Measurements from ENCODE around the gene MANSC4. TPM values are rescaled to one million over a fixed set of nuclear protein-coding genes. Genes with fewer than 3 reads are reported as not detected.

MANSC4 gene
- total RNA-seq, 1 experiment from 2014 or later, result not detected

DNA sequence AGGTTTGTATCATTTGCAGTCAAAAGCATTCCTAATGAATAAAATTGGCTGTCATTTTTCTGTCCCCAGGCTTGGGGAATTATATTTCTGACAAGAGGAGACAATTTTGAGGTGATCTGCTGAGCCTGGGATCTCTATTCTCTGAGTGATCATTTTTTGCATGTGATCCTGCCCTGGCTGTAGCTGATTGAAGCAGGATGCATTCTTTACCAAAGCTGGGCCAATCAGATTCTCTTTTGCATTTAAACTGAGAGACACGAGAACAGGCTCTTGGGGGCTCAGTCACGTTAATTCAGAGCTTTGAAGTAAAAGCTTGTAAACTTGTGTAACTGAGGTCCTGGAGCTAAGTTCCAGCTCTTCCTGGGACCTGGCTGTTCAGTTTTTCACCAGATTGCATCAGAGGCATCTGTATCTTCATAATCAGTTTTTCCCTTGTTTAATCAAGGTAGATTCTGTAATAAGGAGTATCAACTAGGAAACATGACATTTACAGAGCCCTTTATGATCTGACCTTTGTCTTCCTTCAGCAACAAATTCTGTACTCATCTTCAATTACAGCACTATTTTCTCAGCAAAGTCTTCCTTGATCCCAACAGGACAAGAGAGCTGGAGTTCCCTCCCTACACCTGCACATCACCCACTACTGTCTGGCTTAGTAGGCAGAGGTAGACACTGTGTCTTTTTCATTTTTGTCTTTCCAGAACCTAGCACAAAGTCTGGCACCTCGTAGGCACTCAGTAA is 35.0 kb upstream of the MANSC4 start:
- no TSS peak for BruUV-seq (replicated peaks)
- intact Hi-C loops (cut with micrococcal nuclease), result no loop called here
- no peak overlapping the region for H3K27ac Mint-ChIP-seq (ENCODE audit: low read depth, unreplicated experiment)
- ChIA-PET POLR2A (interaction anchor here (1.0 to 1.1 kb wide), 2 partner anchors 15 to 55 kb away, joined by 3 read pairs; no protein-coding TSS in a partner anchor), CTCF (interaction anchor here (0.7 kb wide), 1 partner anchor 114 kb away, joined by 3 read pairs; no protein-coding TSS in a partner anchor)
- no peak overlapping the region for H3K4me3 Mint-ChIP-seq (ENCODE audit: unreplicated experiment)
- H3K27me3 Mint-ChIP-seq (ENCODE audit: insufficient read depth, unreplicated experiment), result no peaks in the 10 kb centered on the region
- peaks cover 12% of the 10 kb centered on the region for H3K4me1 Mint-ChIP-seq (ENCODE audit: insufficient read depth, unreplicated experiment)
- H3K36me3 Mint-ChIP-seq (ENCODE audit: insufficient read depth, unreplicated experiment), result no peaks in the 10 kb centered on the region
- no peak for DNase-seq (ENCODE audit: unreplicated experiment)
- peaks cover 8% of the 10 kb centered on the region for H3K9me3 Mint-ChIP-seq (ENCODE audit: unreplicated experiment)
- TF ChIP-seq CTCF (IDR thresholded peaks at IDR 0.05; ENCODE audit: unreplicated experiment), result no peak

- Mint-ChIP-seq H3K4me3 (ENCODE audit: unreplicated experiment) (no peak overlapping the region), H3K27ac (ENCODE audit: low read depth, unreplicated experiment) (no peak overlapping the region), H3K9me3 (ENCODE audit: unreplicated experiment) (peaks cover 8% of the 10 kb centered on the region), H3K36me3 (ENCODE audit: insufficient read depth, unreplicated experiment) (no peaks in the 10 kb centered on the region), H3K27me3 (ENCODE audit: insufficient read depth, unreplicated experiment) (no peaks in the 10 kb centered on the region), H3K4me1 (ENCODE audit: insufficient read depth, unreplicated experiment) (peaks cover 12% of the 10 kb centered on the region)
- ChIA-PET POLR2A (interaction anchor here (1.0 kb wide), 1 partner anchor 14 kb away, joined by 3 read pairs; no protein-coding TSS in a partner anchor), CTCF (interaction anchor here (0.7 kb wide), 1 partner anchor 114 kb away, joined by 3 read pairs; no protein-coding TSS in a partner anchor)
- intact Hi-C loops (cut with micrococcal nuclease), result no loop called here
- no peak for TF ChIP-seq CTCF (IDR thresholded peaks at IDR 0.05; ENCODE audit: unreplicated experiment)
- DNase-seq (ENCODE audit: unreplicated experiment), result no peak
- no TSS peak for BruUV-seq (replicated peaks)
Measured at GRCh38 chr12:27814411-27814810, 34.4 kb upstream of the MANSC4 start.

DNA sequence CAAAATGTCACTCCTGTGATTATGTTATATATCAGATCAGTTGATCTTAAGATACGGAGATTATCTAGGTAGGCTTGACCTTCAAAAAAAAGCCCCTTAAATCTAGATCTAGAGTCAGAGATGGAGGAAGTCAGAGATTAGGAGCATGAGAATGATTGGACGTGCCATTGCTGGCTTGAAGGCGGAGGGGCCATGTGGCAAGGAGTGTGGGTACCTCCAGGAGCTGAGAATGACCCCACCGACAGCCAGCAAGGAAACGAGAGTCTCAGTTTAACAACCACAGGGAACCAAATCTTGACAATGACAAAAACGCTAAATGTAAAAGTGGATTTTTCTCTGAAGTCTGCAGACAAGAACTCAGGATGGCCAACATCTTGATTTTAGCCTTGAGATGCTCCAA is 32.5 kb upstream of the MANSC4 start:
- BruUV-seq (replicated peaks), result no TSS peak
- Mint-ChIP-seq H3K9me3 (ENCODE audit: unreplicated experiment) (peaks cover 8% of the 10 kb centered on the region), H3K36me3 (ENCODE audit: insufficient read depth, unreplicated experiment) (no peaks in the 10 kb centered on the region), H3K27me3 (ENCODE audit: insufficient read depth, unreplicated experiment) (no peaks in the 10 kb centered on the region), H3K27ac (ENCODE audit: low read depth, unreplicated experiment) (no peak overlapping the region), H3K4me1 (ENCODE audit: insufficient read depth, unreplicated experiment) (peaks cover 12% of the 10 kb centered on the region), H3K4me3 (ENCODE audit: unreplicated experiment) (no peak overlapping the region)
- CTCF ChIA-PET, result interaction anchor here (0.7 to 3.2 kb wide), 5 partner anchors 8 to 1062 kb away, joined by 3 to 13 read pairs (median 4); no protein-coding TSS in a partner anchor
- POLR2A ChIA-PET, result interaction anchor here (1.2 to 2.0 kb wide), 2 partner anchors 9 to 11 kb away, joined by 3 to 4 read pairs; no protein-coding TSS in a partner anchor
- DNase-seq (ENCODE audit: unreplicated experiment), result no peak
- intact Hi-C loops (cut with micrococcal nuclease), result no loop called here
- TF ChIP-seq CTCF (IDR thresholded peaks at IDR 0.05; ENCODE audit: unreplicated experiment), result no peak

DNA sequence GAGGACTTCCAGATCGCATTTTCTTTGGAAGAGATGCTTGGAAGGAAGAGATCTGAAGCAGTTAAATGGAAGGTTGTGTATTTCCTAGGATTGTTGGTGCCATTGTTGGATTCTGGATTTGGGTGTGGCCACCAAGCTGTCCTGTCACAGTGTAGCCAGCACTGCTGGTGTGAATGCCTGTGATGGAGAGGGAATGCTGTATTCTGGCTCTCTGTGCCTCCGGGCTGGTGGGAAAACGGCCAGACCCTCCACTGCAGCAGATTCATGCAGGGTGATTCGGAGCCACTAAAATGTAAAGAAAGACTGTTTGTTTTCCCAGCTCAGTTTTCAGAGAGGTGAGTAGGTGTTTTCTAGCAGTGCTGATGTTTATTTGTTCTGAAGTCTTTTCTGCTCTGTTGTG is 30.7 kb upstream of the MANSC4 start:
- no peak for DNase-seq (ENCODE audit: unreplicated experiment)
- no TSS peak for BruUV-seq (replicated peaks)
- no peaks in the 10 kb centered on the region for H3K27me3 Mint-ChIP-seq (ENCODE audit: insufficient read depth, unreplicated experiment)
- H3K4me3 Mint-ChIP-seq (ENCODE audit: unreplicated experiment), result no peak overlapping the region
- no peaks in the 10 kb centered on the region for H3K9me3 Mint-ChIP-seq (ENCODE audit: unreplicated experiment)
- intact Hi-C loops (cut with micrococcal nuclease), result no loop called here
- no peaks in the 10 kb centered on the region for H3K36me3 Mint-ChIP-seq (ENCODE audit: insufficient read depth, unreplicated experiment)
- ChIA-PET CTCF (interaction anchor here (0.7 to 3.2 kb wide), 2 partner anchors 12 to 41 kb away, joined by 3 to 13 read pairs; no protein-coding TSS in a partner anchor), POLR2A (interaction anchor here (2.0 kb wide), 1 partner anchor 9 kb away, joined by 4 read pairs; no protein-coding TSS in a partner anchor)
- peaks cover 12% of the 10 kb centered on the region for H3K4me1 Mint-ChIP-seq (ENCODE audit: insufficient read depth, unreplicated experiment)
- TF ChIP-seq CTCF (IDR thresholded peaks at IDR 0.05; ENCODE audit: unreplicated experiment), result no peak
- H3K27ac Mint-ChIP-seq (ENCODE audit: low read depth, unreplicated experiment), result no peak overlapping the region
